ENCODE results near the gene OGFR. TPM values are rescaled to one million over a fixed set of nuclear protein-coding genes. Genes with fewer than 3 reads are reported as not detected.

OGFR gene
- total RNA-seq, 1 donor from 2014 or later, result 52.7 TPM

DNA sequence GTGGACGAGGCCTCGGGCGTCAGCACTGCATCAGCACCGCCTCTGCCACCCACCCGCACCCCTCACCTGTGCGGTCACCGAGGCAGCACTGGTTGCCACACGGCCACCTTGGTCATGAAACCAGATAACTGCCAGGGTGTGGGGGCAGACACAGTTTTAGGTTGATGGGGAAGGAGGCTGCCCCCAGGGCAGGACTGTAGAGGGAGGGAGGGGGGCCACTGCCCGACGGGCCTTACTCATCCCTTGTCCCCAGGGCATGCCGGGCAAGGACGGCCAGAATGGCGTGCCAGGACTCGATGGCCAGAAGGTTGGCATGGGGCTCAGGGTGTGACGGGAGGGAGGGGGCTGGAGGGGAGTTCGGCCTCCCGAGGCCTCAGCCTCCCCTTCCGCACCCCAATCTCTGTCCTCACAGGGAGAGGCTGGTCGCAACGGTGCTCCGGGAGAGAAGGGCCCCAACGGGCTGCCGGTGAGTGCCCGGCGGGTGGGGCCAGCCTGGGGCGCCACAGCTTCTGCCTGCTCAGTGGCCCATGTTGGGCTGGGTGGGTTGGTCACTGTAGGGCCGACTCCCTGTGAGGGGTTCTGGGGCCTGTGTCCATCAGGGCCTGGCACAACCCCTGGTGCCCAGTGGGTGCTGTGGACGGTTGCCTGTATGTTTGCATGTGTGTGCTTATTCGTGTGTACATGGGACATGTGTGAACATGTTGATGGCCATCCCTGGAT, 24.0 kb downstream of the OGFR start:
- no peak for ATAC-seq
- no peak for DNase-seq (ENCODE audit: low spot score)
- intact Hi-C loops (cut with DNase I), result no loop called here

DNA sequence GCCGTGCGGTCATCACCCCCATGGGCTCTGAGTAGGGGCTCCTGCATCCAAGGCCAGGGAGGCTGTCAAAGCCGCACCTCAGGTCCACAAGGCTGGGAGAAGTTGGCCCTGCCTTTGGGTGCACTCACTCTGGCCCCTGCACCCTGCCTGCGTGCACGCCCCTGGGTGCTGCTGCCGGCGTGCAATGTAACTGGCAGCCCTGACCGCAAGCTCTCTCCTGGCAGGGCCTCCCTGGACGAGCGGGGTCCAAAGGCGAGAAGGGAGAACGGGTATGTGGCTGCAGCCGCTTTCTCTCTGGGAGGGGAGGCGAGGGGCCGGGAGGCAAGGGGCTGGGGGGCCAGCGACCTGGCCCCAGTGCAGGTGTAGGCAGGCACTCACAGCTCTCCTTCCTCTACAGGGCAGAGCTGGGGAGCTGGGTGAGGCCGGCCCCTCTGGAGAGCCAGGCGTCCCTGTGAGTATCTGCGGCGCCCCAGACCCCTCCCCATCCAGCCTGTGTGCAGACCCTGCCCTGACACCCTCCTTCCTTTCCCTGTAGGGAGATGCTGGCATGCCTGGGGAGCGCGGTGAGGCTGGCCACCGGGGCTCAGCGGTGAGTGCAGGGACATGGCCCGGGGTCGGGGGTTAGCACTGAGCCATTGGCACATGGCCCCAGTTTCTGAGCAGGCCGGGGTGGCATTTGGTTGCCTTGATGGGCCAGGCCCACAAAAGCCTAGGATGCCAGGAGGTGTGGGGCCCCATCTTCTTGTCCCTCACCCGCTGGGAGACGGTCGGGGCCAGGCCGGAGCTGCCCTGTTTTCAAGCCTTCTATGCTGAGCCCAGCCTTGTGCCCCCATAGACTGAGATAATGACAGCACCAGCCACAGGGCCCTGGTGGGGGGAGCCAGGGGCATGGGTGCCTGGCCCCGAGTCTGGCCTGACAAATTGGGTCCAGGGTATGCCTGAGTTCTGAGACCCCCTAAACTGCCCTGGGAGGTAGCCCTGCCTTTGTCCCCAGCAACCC, 24.9 kb downstream of the OGFR start:
- intact Hi-C loops (cut with DNase I), result no loop called here
- DNase-seq (ENCODE audit: low spot score) (no peak), ATAC-seq (no peak)

DNA sequence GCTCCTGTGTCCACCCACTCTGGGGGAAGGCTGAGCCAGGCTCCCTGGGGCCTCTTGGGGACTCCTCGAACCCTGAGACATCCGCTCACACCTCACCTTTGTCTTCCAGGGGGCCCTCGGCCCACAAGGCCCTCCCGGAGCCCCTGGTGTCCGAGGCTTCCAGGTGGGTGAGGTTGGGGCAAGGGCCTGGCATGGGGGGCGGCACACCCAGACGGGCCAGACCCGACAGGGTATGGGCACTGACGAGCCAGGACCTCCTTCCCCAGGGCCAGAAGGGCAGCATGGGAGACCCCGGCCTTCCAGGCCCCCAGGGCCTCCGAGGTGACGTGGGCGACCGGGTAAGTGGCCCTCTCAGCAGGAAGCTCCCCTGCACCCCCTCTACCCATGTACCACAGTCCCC, 25.6 kb downstream of the OGFR start:
- ATAC-seq, result no peak
- intact Hi-C loops (cut with DNase I), result no loop called here
- no peak for DNase-seq (ENCODE audit: low spot score)

DNA sequence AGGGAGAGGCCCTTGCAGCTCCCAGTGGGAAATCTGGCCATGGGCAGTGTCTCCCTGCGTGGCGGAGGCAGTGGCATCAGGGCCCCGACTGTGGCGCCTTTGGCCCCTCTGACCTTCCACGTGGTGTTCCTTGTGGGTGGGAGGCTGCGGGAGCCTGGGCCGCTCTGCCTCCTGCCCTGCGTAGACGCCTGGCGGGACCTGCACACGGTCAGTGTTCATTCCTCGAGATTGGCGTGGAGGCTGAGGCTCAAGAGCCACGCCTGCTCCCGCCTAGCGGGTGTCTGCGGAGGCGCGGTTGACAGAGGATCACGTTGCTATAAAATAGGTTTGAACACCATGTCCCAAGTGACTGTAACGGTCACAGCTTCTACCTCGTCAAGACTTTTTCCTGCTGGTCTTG, 26.2 kb downstream of the OGFR start:
- no peak for ATAC-seq
- intact Hi-C loops (cut with DNase I), result no loop called here
- no peak for DNase-seq (ENCODE audit: low spot score)

DNA sequence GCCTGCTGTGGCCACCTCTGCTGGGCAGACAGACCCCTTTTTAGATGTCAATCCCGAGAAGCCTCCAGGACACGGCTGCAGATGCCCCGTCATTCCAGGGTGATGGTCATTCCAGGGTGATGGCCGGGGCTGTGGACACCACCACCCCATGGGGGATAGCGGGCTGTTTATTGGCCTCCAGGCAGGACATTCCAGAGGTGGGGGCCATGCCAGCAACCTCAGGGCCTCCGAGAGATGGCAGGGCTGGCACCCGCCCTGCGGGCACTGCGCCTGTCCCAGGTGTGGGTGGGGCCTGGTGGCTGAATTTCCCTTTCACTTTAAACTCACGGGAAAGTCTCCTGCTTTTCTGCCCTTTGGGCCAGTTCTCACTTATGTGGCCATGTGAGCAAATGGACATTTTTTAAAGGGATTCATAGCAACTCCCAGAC, 26.7 kb downstream of the OGFR start:
- intact Hi-C loops (cut with DNase I), result no loop called here
- ATAC-seq, result no peak

DNA sequence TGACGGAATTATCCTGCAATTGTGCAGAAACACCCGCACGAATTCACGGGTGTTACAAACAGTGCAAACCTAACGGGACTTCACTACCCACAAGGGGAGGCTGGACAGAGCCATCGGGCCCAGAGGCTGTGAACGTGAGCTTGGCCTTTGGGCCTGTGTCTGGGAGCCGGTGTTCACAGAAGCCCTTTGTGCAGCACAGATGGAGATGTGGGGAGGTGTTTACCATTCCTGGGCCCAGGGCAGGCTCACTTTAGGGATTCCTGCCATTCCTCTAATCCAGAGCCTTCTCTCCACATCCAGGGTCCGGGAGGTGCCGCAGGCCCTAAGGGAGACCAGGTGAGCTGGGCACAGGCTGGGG, 27.2 kb downstream of the OGFR start:
- ATAC-seq (peak; percentile 24), DNase-seq (ENCODE audit: low spot score) (no peak)
- intact Hi-C loops (cut with DNase I), result no loop called here

More for the DNA sequence above, 26.7 kb downstream of the OGFR start:
- DNase-seq (ENCODE audit: low spot score), result no peak

DNA sequence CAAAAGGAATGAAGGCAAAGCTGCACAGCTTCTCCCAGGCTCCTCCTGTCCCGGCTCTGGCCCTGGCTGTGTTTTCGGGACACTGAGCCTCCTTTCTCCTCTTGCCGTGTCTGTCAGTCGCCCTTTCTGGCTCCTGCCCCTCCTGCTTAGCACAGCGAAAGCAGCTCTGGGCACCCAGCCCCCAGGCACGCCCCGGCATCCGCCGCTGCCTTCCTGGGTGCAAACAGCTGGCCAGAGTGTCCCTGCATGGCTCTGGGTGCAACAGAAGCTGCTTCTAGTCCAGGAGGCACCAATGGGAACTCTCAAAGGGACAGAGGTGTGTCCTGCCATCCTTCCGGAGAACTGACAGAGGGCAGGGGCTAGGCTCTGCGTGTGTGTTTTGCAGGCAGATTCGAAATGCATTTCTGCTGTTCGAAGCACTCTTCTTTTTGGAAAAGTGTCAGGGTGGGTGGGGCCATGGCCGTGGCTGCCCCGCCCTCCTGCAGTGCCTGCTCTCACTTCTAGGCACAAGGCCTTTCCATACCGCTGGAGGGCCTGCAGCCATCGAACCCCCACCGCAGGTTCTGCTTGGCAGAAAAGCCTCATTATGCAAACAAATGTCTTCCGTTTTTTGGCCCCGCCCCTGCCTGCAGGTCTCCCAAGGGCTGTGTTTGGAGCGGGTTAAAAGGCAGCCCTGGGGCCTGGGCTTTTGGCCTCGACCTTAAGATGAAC, 27.7 kb downstream of the OGFR start:
- DNase-seq (ENCODE audit: low spot score) (no peak), ATAC-seq (peak; percentile 60)
- intact Hi-C loops (cut with DNase I), result no loop called here

DNA sequence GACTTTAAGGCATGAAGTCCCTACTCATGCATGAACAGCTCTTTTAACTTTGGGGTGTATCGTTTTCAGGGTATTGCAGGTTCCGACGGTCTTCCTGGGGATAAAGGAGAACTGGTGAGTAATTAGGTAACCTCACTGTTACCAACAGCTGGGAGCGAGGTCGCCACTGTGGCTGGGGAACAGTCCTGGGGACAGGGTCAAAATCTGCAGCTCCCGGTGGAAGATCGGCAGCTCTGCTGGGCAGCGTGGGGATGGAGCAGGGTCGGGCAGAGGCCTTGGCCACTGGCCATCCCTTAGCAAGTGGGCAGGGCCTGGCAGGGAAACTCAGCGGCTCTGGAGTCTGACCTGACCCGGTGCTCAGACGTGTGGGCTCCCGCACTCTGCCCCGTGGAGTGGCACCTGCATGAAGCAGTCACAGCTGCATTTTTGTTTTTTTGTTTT, 28.3 kb downstream of the OGFR start:
- intact Hi-C loops (cut with DNase I), result no loop called here
- DNase-seq (ENCODE audit: low spot score) (no peak), ATAC-seq (no peak)

DNA sequence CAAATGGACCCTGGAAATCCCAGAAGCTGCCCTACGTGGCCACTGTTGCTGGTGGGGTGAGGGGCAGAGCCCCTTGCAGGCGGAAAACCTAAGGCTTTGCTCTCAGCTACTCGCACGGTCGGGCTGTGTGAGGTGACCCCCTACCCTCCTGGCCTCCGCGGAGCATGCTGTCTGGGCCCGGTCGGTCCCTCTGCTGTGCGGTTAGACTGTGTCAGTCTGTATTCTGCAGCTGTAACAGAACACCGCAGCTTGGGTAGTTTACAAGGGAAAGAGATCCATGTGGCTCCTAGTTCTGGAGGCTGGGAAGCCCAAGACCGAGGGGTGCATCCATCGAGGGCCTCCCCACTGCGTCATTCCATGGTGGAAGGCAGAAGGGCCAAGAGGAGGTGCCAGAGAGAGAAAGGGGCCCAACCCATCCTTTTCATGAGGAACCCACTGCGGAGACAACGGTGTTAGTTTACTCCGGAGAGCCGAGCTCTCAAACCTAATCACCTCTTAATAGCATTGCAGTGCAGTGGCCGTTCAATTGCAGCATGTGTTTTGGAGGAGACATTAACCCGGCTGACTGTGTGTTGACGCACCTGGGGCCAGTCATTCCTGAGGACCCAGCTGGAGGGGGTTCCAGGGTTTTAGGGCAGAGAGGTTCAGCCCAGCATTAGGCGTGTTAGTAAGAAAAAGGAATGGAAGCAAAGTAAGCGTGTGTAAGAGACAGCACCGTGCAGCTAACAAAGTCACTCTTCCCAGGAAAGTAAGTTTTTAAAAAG, 30.5 kb downstream of the OGFR start:
- DNase-seq (ENCODE audit: low spot score) (no peak), ATAC-seq (no peak)
- intact Hi-C loops (cut with DNase I), result no loop called here

DNA sequence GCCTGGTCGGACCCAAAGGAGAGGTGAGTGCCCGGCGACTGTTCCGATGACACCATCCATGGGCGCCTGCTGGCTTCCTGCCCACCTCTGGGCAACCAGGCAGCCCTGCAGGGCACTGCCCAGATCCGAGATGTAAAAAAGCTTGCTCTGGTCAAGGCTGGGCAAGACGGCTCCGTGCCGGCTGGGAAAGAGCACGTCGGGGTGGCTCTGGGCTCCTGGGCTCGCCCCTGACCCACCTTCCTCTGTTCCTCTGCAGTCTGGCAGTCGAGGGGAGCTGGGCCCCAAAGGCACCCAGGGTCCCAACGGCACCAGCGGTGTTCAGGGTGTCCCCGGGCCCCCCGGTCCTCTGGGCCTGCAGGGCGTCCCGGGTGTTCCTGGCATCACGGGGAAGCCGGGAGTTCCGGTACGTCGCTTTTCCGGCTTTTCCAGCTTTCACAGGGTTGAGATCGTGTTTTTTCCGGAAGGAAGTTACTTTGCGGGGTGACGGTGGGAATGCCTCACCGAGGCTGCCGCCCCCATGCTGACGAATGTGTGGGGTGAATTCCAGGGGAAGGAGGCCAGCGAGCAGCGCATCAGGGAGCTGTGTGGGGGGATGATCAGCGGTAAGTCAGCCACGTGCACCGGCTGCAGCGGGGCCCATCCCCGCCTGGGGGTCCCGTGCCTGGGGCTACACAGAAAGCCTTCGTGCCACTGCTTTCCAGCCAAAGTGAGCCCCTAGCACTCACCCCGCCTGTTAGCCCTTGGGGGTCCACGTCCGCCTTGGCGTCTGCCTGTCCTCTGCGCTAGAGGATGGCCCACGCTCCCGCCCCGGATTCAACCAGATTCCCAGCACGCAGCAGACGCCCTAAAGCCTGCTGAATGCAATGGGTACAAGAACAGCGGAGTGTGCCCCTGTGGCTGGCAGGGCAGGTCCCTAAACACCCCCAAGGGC, 31.6 kb downstream of the OGFR start:
- ATAC-seq (no peak), DNase-seq (ENCODE audit: low spot score) (no peak)
- intact Hi-C loops (cut with DNase I), result no loop called here

DNA sequence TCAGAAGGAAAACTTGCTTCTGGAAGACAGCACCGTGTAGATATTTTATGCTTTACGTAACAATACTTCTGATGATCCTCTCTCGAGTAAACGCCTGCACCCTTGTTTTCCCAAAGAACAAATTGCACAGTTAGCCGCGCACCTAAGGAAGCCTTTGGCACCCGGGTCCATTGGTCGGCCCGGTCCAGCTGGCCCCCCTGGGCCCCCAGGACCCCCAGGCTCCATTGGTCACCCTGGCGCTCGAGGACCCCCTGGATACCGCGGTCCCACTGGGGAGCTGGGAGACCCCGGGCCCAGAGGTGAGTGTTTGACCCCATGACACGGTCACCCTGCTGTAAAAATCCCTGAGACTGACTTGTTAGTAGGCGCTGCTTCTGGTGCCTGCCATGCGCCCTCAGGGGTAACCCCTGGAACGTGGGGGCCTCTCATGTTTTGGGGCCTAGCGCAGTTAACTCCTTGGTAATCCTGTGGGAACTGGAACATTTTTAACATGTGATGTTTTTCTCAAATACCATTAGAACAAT, 32.4 kb downstream of the OGFR start:
- DNase-seq (ENCODE audit: low spot score) (no peak), ATAC-seq (no peak)
- intact Hi-C loops (cut with DNase I), result no loop called here

DNA sequence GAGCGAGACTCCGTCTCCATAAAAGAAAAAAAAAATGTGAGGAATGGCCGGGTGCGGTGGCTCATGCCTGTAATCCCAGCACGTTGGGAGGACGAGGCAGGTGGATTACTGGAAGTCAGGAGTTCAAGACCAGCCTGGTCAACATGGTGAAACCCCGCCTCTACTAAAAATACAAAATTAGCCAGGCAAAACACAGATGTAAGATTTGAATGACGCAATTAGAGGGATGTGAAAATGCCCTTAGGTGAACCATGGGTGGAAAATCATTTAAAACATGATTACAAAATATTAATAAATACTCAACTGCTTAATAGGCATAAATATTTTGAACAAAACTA, 33.1 kb downstream of the OGFR start:
- no peak for DNase-seq (ENCODE audit: low spot score)
- intact Hi-C loops (cut with DNase I), result no loop called here
- peak; percentile 44 for ATAC-seq

DNA sequence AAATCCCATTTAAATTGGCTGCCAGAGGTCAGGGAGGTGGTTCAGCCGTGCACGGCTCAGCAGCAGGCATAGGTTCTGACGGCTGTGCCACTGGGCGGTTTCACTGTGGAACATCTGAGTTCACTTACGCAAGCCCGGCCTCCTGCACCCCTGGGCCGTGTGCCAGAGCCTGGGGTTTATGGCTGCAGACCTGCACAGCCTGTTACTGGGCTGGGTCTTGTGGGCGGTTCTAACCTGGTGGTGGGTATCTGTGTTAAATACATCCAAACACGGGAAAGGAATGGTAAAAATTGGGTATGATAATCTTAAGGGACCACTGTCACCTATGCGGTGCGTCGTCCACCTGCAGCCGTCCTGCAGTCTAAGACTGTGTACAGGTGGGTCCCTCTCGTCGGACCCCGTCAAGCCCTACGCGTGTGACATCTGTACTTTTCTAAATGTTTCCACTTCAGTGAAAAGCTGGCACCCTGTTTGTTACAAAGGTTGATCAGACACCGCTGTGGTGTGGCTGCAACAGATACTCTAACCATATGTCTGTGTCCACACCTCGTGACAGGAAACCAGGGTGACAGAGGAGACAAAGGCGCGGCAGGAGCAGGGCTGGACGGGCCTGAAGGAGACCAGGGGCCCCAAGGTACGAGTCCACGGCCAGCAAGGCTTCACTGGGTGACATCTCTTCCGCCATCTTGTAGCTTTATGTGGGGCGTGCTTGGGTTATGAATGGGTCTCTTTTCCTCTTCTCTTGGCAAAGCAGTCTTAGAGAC, 33.7 kb downstream of the OGFR start:
- DNase-seq (ENCODE audit: low spot score) (no peak), ATAC-seq (peak; percentile 85)
- intact Hi-C loops (cut with DNase I), result no loop called here

DNA sequence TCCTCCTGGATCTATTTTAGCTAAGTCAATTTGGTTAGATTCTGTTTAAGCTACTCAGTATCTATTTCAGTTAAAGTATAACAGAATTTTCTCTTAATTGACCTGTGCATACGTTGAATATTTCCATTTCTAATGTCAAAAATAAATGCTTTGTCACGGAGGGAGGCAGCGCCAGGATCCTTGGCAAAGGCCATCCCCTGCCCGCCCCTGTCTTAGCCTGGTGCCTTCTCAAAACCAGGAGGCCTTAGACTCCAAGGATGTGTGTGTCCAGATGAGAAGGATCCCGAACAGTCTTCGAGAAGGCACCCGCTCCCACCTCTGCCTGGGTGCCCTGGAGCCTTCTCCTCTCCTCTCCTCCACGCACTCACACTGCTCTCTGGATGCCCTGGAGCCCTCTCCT, 34.6 kb downstream of the OGFR start:
- ATAC-seq (no peak), DNase-seq (ENCODE audit: low spot score) (no peak)
- intact Hi-C loops (cut with DNase I), result no loop called here

DNA sequence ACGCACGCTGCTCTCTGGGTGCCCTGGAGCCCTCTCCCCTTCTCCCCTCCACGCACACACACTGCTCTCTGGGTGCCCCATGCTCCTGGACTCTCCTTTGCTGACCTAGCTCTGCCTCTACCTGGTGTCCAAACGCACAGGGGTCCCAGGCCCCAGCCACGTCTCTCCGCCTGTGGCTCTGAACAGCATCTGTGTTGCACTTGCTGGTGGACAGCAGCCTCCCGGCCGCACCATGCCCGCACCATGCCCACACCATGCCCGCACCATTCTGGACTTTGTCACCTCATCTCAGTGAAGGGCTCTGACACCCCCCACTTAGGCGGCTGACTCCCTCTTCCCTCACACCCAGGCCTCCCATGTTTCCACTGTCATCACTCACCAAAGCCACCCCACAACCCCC, 35.2 kb downstream of the OGFR start:
- no peak for DNase-seq (ENCODE audit: low spot score)
- no peak for ATAC-seq
- intact Hi-C loops (cut with DNase I), result no loop called here

DNA sequence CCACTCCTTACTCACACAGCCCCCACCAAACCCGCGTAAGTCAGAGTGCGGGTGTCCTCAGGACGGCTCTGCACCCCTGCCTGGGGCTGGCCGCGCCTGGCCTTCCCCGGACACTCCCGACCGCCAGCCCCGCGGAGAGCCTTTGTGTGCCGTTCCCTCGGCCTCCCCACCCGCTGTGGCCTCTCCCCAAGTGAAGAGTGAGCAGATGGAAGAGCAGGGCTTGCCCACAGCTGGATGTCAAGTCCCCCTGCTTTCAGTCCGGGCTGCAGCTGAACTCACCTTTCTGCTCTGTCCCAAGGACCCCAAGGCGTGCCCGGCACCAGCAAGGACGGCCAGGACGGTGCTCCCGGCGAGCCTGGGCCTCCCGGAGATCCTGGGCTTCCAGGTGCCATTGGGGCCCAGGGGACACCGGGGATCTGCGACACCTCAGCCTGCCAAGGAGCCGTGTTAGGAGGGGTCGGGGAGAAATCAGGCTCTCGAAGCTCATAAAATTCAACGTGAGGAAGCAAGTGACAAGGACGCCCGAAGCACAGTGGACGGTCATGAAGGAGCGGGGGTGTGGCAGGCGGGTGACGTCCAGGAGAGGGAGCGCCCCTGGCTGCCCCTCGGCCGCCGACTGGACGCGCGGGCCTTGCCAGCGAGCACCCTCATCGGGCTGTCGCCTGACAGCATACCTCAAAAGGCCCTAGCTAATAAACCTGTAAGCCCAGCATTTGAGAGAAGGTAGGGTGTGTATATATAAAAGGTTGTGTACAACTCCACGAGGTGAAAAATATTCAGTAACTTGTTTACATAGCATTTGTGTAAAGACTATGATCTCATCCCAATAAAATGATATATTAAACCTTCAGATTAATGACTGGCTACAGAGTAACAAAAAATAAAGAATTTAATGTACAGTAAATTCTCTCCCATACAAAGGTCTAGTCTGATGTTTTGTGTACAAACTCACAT, 35.9 kb downstream of the OGFR start:
- DNase-seq (ENCODE audit: low spot score), result no peak
- no peak for ATAC-seq
- intact Hi-C loops (cut with DNase I), result no loop called here

Data from sciatic nerve (tissue), 2 donors.